GM04503 (cell line): ENCODE measurements around the gene DYNLT4.
"Not testable (repeated sequence)": the region's sequence is repeated elsewhere in the genome, so short reads cannot be mapped to it uniquely, and the experiment has no call there.

Experiments
- DNase-seq: peaks from one replicate; pipeline ENCODE4 v3.0.0-alpha.2; 2012; ENCODE audit warnings: low read depth

The DYNLT4 gene

DNA sequence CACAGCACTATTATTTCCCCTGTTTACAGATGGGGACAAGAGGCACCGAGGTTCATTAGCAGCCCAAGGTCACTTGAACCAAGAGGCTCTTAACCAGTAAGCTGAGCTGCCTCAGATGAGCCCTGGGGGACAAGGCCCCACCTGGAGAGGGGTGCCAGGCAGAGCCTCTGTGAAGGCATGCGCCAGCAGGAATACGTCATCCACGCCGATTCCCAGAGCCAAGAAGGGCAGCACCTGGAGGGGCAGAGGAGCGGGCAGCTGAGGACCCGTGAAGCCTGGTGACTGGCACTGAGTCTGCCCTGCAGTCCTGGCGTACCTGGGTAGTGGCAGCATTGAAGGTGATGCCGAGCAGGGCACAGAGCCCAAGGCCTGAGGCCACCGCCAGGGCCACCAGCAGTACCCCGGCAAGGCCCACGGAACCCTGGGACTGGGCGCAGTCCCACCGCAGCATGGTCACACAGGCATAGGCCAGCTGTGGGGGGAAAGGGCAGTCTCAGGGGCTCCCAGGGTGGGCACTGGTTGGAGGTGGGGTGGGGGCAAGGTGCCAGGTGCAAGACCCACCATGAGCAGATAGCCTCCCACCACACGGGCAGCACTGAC lies 21.8 kb upstream of the DYNLT4 start:
- DNase-seq, result no peak

GRCh38 chr1:44828003-44828651 lies 21.0 kb upstream of the DYNLT4 start:
- DNase-seq, result no peak

- no peak for DNase-seq
These were observed 20.2 kb upstream of the DYNLT4 start for GRCh38 chr1:44827197-44828002.

- DNase-seq, result no peak
These were observed 19.4 kb upstream of the DYNLT4 start for GRCh38 chr1:44826375-44827196.

- not testable (repeated sequence) for DNase-seq
These were observed 17.2 kb upstream of the DYNLT4 start for GRCh38 chr1:44824392-44824791.

GRCh38 chr1:44822981-44823451 lies 15.9 kb upstream of the DYNLT4 start:
- no peak for DNase-seq

GRCh38 chr1:44822131-44822701 lies 15.1 kb upstream of the DYNLT4 start:
- no peak for DNase-seq

- no peak for DNase-seq
These were observed 14.1 kb upstream of the DYNLT4 start for GRCh38 chr1:44821240-44821715.

DNA sequence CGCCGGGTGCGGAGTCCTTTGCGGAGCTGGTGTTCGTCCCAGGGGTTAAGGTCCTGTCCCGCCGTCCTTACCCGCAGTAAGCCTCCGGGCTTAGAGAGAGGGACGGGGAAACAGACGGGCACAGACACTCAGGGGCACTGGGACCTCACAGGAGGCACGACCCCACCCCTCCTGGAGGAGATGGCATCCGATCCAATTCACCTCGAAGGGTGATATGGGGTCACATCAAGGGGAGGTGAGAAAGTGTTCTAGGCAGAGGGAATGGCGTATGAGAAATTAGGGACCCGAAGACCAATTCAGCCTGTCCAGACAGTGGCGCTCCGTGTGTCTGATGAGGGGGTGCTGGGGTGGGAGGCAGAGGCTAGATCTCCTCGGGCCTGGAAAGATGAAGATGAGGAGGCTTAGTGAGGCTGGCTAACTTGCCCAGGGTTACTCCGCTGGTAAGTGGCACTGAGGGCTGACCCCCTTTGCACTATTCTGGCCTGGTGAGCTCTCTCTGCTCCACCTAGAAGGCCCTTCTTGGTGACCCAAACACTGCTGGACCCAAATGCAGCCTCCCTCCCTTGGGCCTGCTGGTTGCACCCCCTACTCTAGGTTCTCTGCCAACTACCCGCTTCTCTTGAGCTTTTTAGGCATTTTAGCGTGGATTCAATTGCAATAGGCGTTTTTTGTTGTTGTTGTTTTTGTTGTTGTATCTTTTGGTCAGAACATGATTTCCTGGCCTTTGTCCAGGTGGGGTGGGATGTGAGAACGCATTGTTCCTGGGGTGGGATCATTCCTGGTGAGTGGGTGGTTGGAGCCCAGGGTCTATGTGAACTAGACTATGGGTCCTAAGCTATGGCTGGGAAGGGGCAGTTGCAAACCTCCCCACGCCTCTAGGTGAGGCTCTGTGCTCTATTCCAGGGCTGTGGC lies 13.4 kb upstream of the DYNLT4 start:
- DNase-seq, result no peak

DNA sequence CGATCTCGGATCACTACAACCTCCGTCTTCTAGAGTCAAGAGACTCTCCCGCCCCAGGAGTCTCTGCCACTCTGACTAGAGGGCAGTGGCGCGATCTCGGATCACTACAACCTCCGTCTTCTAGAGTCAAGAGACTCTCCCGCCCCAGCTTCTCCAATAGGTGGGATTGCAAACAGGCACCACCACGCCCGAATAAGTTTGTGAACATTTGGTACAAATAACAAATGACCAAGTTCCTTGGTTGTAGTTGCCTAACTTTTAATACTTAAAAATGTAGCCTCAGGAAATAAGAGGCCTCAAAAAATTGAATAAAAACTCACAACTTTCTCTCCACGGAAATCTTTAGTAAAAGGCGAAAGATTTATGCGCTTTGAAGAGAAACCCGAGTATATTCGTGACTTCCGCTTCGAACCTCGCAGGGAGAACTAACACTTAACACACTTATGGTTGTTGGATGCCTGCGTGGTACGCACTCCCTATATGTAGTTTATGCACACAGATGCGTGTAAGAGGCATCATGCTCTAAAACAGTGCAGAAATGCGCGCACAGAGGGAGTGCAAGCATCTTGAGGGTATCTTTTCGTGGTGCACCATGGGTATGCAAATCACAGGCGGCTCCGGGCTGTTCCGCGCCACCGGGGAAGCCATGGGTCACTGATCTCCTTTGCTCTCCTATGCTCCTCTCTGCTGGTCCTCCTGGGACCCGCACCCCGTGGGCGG lies 12.6 kb upstream of the DYNLT4 start:
- DNase-seq, result peak; percentile 83

GRCh38 chr1:44819196-44819607 lies 12.1 kb upstream of the DYNLT4 start:
- DNase-seq, result no peak

DNA sequence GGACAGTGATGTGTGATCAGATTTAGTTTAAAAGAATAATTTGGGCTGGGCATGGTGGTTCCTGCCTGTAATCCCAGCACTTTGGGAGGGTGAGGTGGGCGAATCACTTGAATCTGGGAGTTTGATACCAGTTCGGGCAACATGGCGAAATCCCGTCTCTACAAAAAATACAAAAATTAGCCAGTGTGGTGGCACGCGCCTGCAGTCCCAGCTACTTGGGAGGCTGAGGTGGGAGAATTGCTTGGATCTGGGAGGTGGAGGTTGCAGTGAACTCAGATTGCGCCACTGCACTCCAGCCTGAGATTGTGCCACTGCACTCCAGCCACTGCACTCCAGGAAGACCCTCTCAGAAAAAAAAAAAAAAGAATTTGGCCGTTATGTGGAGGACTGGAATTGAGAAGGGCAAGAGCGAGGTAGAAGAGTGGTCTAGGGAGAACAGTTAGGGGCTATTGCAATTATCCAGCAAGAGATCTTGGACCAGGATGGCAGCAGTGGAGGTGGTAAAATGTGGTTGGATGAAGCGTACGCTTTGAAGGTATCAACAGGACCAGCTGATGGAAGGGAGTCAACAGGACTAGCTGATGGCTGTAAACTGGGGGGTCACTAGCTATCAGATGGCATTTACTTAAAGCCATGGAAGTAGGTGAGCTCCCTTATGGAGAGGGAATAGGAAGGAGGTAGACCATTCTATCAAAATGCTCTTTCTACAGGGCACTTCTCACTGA lies 10.8 kb upstream of the DYNLT4 start:
- no peak for DNase-seq

DNA sequence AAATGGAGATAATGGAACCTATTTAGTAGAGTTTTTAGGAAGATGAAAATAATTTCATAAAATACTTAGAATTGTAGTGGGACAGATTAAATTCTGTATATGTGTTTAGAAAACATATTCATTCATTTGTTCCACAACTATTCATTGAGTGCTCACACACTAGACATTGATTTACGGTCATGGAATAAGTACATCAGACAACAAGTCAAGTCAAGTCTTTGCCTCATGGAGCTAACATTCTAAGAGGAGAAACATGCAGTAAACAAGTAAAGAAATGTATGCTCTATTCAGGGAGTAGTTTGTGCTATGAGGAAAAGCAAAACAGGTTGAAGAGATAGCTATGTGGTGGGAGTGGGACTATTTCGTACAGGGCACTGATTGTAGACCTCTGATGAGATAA lies 10.2 kb upstream of the DYNLT4 start:
- DNase-seq, result no peak

DNA sequence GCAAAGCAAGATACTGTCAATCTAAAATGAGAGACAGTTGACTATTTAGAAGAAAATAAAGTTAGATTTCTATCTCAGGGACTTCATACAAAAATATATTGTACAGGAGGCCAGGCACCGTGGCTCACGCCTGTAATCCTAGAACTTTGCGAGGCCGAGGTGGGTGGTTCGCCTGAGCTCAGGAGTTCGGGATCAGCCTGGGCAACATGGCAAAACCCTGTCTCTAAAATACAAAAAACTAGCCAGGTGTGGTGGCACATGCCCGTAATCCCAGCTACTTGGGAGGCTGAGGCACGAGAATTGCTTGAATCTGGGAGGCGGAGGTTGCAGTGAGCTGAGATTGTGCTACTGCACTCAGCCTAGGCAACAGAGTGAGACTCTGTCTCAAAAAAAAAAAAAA lies 8.8 kb upstream of the DYNLT4 start:
- not testable (repeated sequence) for DNase-seq

DNA sequence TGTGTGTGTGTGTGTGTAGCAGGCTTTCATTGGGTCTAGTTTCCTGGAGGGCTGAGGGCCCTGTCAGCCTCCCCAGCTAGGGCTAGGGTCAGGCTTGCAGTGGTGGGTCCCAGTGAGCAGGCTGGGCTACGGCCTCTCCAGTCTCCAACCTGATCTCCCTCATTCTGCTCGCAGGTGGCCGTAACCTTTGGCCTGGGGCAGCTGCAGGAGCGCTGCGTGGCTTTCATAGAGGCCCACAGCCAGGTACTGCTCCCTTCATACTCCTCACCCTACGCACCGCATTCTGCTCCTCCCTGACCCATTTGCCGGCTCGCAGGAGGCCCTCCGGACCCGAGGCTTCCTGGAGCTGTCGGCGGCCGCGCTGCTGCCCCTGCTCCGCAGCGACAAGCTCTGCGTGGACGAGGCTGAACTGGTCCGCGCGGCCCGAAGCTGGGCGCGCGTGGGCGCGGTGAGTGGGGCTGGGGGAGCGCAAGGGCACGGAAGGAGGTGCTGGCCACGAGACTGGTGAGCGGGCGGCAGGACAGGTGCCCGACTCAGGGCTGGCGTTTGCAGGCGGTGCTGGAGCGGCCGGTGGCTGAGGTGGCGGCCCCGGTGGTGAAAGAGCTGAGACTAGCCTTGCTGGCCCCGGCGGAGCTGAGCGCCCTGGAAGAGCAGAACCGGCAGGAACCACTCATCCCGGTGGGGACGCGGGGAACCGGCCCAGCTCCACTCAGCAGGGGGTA lies 5.8 kb upstream of the DYNLT4 start:
- no peak for DNase-seq

DNA sequence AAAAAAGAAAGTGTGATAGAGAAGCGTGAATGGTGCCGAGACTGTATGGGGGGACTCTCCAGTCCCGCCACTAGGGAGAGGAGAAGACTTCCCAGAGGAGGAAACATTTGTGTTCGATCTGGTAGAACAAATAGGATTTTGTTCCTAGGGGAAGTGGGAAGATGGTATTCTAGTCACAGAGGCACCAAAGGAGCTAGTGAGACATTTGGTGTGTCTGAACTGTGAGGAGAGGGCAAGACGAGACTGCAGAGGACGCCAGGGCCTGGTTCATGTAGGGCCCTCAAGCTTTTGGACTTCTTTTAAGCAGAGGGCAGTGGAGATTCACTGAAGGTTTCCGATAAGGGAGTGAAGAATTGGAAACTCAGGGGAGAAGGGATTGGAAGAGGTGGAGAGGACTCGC lies 4.1 kb upstream of the DYNLT4 start:
- no peak for DNase-seq

DNA sequence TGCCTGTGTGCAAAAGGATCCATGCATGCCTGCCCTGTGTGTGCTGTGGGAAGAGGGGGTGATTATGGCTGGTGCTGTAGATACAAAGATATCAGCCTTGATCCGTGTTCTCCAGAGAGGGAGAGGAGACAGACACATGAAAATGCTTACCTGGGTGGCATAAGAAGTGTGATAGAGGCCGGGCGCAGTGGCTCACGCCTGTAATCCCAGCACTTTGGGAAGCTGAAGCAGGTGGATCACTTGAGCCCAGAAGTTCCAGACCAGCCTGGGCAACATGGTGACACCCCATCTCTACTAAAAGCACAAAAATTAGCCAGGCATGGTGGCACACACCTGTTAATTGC lies 3.6 kb upstream of the DYNLT4 start:
- not testable (repeated sequence) for DNase-seq

DNA sequence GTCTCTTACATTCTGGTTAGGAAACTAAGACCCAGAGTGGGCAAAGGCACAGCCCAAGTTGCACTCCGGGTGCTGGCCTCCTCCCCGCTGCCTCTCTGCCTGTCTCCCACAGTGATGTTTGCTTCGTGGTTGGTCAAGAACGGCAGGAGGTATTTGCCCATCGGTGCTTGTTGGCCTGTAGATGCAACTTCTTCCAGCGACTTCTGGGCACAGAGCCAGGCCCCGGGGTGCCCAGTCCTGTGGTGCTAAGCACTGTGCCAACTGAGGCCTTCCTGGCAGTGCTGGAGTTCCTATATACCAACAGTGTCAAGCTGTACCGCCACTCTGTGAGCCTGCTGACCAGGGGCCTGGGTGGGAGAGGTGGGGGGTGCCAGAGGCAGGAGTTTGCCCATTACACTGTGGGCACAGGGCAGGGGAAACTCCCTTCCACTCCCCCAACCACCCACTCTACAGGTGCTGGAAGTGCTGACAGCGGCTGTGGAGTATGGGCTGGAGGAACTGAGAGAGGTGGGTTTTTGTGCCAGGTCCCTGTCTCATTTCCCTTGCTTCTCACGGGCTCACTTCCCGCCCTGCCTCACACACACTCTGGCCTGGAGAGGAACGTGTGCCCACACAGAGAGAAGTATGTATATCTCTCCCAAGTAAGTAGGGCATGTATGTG lies 3.1 kb upstream of the DYNLT4 start:
- DNase-seq, result no peak
